Activated CD4-positive, alpha-beta T cell treated with anti-CD3 and anti-CD28 coated beads, Interleukin-10, Interleukin-2, amounts not matched to agents 100 ng/mL and 50 ng/mL, durations not matched to agents 16 hours and 8 hours (primary cell): Measurements from ENCODE around the gene SCGB1A1.
A peak's percentile ranks its signal among the peaks of the same experiment; 100 is the strongest.

Source experiments
- DNase-seq: peaks from one replicate; pipeline ENCODE4 v3.0.0-alpha.2; 2020

SCGB1A1 gene

DNA sequence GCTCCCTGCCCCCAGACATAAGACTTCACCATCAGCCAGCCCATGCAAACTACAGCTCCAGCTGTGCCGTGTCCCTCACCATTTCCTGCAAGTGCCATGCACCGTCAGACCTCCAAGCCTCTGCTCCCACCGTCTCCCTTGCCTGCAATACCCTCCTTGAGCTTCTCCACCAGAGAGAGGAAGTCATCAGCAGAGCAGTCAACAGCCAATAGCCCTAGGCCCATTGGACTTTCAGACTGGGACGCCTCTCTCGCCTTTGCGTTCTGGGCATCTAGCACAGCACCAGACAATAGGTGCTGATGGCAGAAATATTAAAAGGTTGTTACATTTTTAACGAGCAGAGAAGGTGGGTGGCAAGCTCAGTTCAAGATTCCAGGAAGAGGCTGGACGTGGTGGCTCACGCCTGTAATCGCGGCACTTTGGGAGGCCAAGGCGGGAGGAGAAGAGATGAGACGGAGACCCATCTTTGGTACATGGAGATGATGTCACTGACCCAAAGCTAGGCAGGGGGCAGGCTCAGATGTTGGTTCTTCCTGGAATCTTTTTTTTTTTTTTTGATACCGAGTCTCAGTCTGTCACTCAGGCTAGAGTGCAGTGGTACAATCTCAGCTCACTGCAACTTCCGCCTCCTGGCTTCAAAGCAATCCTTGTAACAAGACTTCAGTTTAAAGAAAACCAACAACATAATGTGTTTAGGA, 31.9 kb downstream of the SCGB1A1 start:
- DNase-seq: no peak

DNA sequence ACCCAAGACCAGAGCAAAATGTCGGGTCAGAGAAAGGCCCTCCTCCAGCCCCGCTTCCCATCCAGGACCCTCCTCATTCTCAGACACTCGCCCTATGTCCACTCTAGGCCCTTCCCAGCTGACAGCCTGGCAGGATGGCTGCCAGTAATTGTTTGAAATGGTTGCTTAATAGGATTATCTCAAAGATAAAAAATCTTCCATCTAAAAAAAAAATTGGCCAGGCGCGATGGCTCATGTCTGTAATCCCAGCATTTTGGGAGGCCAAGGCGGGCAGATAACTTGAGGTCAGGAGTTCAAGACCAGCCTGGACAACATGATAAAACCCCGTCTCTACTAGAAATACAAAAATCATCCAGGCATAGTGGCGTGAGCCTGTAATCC, 32.4 kb downstream of the SCGB1A1 start:
- no peak for DNase-seq

DNA sequence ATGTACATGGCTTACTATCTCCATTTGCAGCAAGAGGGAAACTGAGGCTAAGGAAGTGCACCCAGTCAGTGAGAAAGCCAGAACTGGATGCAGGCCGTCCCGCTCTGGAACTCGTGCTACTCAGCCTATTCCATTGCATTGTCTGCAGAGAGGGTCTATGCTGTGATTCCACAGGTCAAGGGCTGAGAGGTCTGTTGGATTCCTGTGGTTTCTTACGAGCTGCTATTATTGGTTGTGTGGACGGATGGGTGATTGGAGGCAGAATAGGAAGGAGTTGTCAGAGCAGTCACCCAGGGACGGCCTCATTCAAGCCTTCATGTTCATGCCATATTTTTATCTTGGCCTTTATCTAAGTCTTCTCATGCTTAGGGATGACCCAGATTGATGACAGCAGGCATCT, 33.4 kb downstream of the SCGB1A1 start:
- DNase-seq: no peak

DNA sequence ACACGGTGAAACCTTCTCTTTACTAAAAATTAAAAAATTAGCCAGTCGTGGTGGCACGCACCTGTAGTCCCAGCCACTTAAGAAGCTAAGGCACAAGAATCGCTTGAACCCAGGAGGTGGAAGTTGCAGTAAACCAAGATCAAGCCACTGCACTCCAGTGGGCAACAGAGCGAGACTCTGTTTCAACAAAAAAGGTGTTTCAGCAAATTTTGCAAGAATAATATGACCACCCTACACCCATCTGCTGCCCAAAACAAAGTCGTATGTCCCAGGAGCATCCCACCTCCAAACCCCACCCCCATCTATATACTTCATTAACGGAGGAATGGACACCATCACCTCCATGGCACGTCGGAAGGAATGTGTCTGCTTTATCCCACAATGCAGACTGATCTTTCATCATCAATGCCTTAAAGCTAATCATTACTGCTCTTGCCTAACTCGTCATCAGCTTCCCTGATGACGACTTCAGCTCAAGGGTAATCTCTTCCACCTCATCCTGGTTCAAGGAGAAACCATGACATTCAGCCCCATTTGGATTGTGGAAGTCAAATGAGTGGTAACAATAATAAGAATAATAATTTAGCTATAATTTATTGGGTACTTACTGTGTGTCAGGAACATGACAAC, 34.1 kb downstream of the SCGB1A1 start:
- DNase-seq: no peak

DNA sequence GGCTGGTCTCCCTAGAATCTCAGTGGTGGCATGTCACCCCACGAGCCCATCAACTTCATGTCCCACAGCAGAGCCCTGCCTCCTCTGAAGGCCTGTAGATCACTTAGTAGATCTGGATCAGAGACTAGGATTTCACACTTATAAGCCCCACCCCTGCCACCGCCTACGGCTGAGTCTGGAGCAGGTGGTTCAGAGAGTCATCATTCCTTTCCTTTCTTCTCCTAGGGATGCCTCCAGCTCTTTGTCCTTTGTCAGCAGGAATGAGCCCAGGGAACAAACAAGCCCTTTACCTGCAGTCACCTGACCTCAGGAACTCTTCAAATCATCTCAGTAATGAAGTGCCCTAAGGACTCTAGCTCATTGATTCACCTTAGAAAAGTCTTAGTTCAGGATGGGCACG, 37.8 kb downstream of the SCGB1A1 start:
- no peak for DNase-seq

DNA sequence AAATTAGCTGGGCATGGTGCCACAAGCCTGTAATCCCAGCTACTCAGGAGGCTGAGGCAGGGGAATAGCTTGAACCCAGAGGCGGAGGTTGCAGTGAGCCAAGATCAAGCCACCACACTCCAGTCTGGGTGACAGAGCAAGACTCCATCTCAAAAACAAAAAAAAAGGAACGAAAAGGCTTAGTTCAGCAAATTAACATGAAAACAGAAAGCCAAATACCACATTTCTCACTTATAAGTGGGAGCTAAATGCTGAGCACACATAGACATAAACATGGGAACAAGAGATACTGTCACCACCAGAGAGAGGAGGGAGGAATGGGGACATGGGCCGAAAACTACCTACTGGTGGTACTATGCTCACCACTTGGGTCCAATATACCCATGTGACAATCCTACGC, 38.6 kb downstream of the SCGB1A1 start:
- DNase-seq: no peak

DNA sequence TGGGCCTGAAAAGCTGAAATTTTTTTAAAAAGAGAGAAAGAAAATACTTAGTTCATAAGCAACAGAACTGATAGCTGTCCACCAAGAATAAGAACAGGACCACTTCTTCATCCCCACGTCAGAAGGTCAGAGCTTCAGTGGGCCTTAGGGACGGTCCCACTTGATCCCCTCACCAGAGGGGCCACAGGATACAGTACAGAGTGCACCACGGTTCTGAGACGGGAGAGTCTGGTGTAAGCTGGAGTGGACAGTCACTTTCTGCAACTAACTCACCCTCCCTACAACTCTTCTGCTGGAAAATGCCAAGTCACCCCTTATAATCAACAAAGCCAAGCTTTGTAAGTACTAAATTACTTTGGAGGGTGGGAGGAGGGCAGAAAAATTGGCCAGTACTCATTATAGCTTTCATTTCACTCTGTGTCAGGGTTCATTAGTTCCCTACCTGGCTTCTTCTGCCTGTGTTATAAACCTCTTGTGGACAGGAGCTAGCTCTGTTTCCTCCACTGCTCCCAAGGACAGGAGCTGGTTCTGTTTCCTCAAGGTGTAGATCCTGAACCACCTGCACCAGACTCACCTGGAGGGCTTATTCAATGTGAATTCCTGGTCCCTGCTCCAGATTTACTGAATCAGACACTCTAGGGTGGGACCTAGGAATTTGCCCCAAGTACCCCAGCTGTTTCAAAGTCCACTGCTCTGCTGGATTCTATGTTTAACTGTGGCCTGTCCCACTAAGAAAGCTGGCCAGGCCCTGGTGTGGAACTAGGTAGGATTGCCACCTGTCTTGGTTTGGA, 39.6 kb downstream of the SCGB1A1 start:
- DNase-seq: no peak

DNA sequence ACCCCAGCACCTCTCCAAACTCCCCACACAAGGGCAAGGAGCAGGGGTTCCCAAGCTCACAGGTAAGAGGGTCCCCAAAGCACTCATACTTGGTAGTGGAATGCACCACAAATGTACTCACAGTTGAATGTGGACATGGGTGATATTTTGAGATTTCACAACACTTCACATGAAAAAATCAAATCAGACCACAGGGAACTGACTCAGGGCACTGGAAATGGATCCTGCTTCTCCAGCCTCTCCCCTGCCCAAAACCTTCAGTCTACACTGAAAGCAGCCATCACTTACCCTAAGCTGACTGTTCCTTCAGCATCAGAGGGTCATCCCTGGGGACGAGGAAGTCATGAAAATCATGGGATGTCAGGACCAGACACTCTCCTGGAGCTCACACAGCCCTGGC, 40.2 kb downstream of the SCGB1A1 start:
- DNase-seq: no peak

DNA sequence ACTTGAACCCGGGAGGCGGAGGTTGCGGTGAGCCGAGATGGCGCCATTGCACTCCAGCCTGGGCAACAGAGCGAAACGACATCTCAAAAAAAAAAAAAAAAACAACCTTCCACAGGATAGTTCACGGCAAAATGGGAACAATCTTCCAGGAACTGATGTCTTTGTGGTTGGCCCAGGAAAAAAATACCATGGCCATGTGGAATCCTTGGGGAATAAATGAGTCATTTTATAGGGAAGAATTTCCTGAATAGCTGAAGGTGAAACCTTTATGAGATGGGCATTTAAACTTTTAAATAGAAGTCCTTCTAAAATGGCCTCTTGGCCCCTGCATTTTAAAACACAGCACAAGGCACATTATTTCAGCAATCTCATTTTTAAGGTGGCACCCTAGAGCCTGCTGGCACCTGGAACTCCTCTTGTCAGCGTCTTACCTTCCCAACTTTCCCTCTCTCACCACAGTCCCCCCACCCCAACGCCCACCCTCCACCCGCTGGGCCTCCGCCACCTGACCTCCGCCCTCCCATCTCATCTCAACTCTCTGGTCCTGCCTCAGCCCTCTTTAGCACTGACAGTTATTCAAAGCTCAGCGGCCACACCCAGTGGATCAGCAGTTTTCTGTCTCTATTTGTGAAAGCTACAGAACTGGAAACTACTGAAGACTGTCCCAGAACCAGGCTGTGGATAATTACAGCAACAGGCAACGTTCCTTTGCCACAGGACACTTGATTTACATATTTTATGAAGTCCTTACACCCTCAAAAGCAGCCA, 43.1 kb downstream of the SCGB1A1 start:
- no peak for DNase-seq

DNA sequence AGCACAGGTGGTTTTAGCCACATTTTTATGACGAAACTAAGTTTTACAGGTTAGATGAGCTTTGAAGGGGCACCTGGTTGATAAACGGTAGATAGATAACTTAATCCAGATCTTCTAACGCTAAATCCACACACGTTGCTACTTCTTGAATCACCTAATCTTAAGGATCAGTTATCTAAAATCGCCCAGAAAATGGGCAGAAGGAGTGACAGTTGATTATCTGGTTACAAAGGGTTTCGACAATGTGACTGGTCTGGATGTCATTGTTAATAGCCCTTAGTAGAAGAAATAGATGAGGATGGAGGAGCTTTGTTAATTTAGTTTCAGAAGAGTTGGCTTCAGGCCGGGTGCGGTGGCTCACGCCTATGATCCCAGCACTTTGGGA, 43.7 kb downstream of the SCGB1A1 start:
- no peak for DNase-seq

DNA sequence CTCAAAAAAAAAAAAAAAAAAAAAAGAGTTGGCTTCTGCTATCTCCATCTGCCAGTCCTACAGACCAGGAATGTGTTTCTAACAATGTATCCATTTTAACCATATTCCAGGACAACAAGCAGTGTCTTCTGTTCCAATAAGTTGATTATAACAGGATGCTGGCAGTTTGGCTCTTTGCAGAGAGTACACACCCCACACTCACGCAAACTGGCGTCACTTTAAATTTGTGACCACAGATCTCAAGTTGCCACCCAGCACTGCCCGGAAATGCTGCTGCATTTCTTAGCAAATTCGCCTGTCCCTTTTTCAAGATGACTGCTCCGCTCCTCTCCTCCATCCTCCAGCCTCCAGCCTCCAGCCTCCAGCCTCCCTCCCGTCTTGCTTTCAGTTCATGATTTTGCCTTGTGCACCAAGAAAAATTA, 44.3 kb downstream of the SCGB1A1 start:
- peak; percentile 61 for DNase-seq

DNA sequence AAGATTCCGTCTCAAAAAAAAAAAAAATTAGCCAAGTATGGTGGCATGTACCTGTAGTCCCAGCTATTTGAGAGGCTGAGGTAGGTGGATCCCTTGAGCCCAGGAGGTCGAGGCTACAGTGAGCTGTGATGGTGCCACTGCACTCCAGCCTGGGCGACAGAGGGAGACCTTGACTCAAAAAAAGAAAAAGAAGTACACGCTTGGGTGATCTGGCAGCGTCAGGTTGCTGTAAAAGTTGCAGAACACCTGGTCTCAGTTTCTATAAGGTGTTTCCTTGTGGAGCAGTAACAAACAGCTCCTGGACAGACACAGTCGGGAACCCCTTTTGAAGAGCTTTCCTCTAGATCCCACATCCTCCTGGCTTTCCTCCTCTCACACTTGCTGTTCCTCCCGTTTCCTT, 45.8 kb downstream of the SCGB1A1 start:
- no peak for DNase-seq

DNA sequence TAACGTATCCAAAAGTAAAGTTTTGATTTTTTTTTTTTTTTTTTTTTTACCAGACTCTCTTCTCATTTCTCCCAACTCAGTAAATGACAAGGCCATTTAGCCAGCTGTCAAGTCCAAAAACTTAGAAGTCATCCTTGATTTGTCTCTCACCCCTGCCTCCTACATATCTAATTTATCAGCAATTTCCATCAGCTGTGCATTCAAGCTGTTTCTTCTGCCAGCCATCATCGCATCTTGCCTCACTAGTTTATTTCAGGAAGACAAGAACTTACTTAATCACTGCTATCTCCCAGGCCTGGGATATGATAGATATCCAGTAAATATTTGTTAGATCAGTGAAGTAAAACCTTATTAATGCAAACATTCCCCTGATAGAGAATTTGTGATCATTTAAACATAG, 47.6 kb downstream of the SCGB1A1 start:
- no peak for DNase-seq

DNA sequence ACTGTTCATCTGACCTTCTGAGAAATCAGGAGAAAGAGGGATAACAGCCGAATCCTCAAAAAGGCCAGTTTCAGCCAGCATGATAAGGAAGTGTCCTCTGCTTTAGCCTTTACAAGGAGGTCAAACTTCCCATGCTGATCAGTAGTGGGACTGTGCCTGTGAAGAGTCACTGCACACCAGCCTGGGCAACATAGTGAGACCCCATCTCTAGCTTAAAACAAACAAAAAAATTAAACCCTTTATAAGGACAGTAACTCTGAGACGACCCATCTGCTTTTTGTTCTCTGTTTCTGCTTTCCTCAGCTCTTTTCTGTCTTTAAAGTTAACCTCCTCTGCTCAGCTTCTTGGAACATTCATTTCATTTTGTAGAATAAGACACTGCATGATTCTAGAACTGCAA, 49.7 kb downstream of the SCGB1A1 start:
- no peak for DNase-seq

DNA sequence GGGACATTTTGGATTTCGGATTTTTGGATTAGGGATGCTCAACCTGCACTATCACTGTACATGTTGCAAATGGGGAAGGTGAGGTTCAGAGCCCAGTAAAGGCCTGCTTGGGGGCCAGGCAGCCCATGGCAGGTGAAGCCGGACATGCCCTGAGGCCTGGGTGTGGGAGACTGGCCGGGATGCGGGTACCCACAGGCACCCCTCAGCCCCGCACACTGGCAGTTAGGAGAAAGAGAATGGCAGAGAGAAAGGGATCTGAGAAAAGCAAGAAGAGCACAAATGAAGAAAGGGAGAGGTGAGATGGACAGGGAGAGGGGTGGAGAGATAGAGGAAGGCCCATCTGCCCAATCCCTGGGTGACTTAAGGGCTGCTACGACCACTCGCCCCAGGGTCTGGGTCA, 52.8 kb downstream of the SCGB1A1 start:
- DNase-seq: no peak

DNA sequence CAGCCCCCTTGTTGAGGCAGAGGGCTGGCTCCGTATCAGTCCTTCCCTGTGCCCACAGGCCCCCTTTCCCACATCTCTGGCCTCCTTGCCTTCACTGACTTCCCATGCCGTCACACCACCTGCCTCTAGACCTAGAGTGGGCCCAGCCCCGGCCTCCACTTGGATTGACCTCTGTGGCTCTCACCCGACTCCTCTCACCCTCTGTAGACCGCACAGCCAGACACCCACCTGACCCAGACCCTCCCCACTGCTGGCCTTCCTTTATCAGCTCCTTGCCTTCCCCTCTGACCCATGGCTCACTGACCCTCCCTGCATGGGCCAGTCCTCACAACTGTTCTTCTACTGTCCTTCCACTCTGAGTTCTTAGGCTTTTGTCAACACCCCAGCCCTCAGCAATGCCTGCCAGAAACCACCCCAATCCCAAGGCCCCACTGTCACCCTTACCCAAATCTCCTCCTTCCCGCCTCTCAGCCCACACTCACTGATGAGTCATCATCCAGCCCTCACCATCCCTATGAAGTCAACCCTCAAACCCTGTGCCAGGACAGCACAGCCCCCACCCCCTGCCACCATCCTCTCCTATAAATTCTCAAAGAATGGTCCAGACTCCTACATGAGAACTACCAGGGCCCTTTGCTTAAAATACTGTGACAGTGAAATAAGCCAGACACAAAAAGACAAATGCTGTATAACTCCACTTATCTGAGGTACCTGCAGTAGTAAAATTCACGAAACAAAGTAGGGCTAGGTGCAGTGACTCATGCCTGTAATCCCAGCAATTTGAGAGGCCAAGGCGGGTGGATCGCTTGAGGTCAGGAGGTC, 53.4 kb downstream of the SCGB1A1 start:
- peak; percentile 9 for DNase-seq
